ENCODE results near the gene ZNF334. TPM values are rescaled to one million over a fixed set of nuclear protein-coding genes. Genes with fewer than 3 reads are reported as not detected.

ZNF334 gene
- total RNA-seq, 1 donor from 2014 or later = 7.8 TPM

- no peaks in the 10 kb centered on the region for H3K36me3 ChIP-seq (ENCODE audit: control insufficient read depth, insufficient read depth, low read length)
- DNase-seq (ENCODE audit: low read depth) = no peak
- no peak overlapping the region for H3K4me3 ChIP-seq (ENCODE audit: low read depth, low read length)
- H3K27me3 ChIP-seq (ENCODE audit: control insufficient read depth, insufficient read depth, low read length) = no peaks in the 10 kb centered on the region
- no peak for TF ChIP-seq CTCF (IDR thresholded peaks at IDR 0.05; ENCODE audit: insufficient read depth, low read length, poor library complexity, severe bottlenecking)
Measured at GRCh38 chr20:46552460-46553420, 39.4 kb upstream of the ZNF334 start.

GRCh38 chr20:46551522-46552381 lies 38.4 kb upstream of the ZNF334 start:
- Histone ChIP-seq H3K36me3 (ENCODE audit: control insufficient read depth, insufficient read depth, low read length) (no peaks in the 10 kb centered on the region), H3K4me3 (ENCODE audit: low read depth, low read length) (no peak overlapping the region), H3K27me3 (ENCODE audit: control insufficient read depth, insufficient read depth, low read length) (no peaks in the 10 kb centered on the region)
- no peak for DNase-seq (ENCODE audit: low read depth)
- no peak for TF ChIP-seq CTCF (IDR thresholded peaks at IDR 0.05; ENCODE audit: insufficient read depth, low read length, poor library complexity, severe bottlenecking)

GRCh38 chr20:46550461-46550860 lies 37.1 kb upstream of the ZNF334 start, which contains the start of gene OCSTAMP:
TSS of gene OCSTAMP (minus strand) at chr20:46550654. CDS start at chr20:46550560, 94 bp downstream.
- Histone ChIP-seq H3K27me3 (ENCODE audit: control insufficient read depth, insufficient read depth, low read length) (no peaks in the 10 kb centered on the region), H3K4me3 (ENCODE audit: low read depth, low read length) (no peak within 1 kb of the TSS), H3K36me3 (ENCODE audit: control insufficient read depth, insufficient read depth, low read length) (no peaks in the 10 kb centered on the region)
- no peak for DNase-seq (ENCODE audit: low read depth)
- TF ChIP-seq CTCF (IDR thresholded peaks at IDR 0.05; ENCODE audit: insufficient read depth, low read length, poor library complexity, severe bottlenecking) = no peak

- no peak overlapping the region for H3K4me3 ChIP-seq (ENCODE audit: low read depth, low read length)
- TF ChIP-seq CTCF (IDR thresholded peaks at IDR 0.05; ENCODE audit: insufficient read depth, low read length, poor library complexity, severe bottlenecking) = no peak
- no peak for DNase-seq (ENCODE audit: low read depth)
- H3K36me3 ChIP-seq (ENCODE audit: control insufficient read depth, insufficient read depth, low read length) = no peaks in the 10 kb centered on the region
- H3K27me3 ChIP-seq (ENCODE audit: control insufficient read depth, insufficient read depth, low read length) = no peaks in the 10 kb centered on the region
Measured at GRCh38 chr20:46549188-46549972, 36.0 kb upstream of the ZNF334 start.

- TF ChIP-seq CTCF (IDR thresholded peaks at IDR 0.05; ENCODE audit: insufficient read depth, low read length, poor library complexity, severe bottlenecking) = no peak
- H3K27me3 ChIP-seq (ENCODE audit: control insufficient read depth, insufficient read depth, low read length) = no peaks in the 10 kb centered on the region
- H3K36me3 ChIP-seq (ENCODE audit: control insufficient read depth, insufficient read depth, low read length) = no peaks in the 10 kb centered on the region
- no peak for DNase-seq (ENCODE audit: low read depth)
- H3K4me3 ChIP-seq (ENCODE audit: low read depth, low read length) = no peak overlapping the region
Measured at GRCh38 chr20:46548688-46549087, 35.3 kb upstream of the ZNF334 start.
